Activated T-helper 1 cell treated with anti-CD3 and anti-CD28 coated beads, Interleukin-2, amount 50 U/mL, for 16 hours (primary cell): Measurements from ENCODE around the gene ANKRD1.
"Not testable (repeated sequence)": the region's sequence is repeated elsewhere in the genome, so short reads cannot be mapped to it uniquely, and the experiment has no call there.

ENCODE experiments used
- DNase-seq, 2 donors: peaks; one replicate each; pipeline ENCODE4 v3.0.0-alpha.2; 2020; ENCODE audit warnings: low read depth in 1 of 2, low spot score in 1 of 2

Gene ANKRD1

DNA sequence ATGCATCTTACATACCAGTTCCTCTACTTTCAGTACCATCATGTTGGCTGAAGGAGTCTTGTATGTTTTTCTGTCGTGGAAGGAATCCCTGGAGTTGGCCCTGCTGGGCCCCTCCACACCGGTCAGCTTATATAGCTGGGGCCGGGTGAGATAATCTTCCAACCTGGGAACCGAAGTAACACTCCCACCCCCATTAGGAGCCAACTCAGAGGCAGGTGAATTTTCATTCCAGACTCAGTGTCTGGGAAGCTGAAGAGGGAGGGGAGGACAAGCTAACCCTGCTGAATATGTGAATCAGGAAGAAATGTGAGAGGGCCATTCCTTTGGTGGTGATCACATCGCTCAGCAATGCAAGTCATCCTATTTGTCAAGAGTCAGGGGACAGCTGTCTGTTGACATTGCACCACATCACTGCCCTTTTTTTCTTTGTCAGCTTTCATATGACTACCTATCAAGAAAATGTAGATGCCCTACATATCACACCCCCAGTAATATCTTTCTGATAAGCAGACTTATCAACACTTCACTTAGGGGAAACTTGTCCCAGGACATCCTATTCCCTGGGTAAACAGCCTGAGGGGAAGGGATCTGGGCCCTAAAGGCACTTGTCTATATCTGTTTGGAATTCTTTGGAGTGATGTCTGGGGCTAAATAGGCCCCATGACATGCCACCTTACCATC is at the start of gene ANKRD1:
TSS of gene ANKRD1 (minus strand) at position 102 of the 681 bp plus-strand sequence. CDS start at position 42, 60 bp downstream.
- no peak for DNase-seq

DNA sequence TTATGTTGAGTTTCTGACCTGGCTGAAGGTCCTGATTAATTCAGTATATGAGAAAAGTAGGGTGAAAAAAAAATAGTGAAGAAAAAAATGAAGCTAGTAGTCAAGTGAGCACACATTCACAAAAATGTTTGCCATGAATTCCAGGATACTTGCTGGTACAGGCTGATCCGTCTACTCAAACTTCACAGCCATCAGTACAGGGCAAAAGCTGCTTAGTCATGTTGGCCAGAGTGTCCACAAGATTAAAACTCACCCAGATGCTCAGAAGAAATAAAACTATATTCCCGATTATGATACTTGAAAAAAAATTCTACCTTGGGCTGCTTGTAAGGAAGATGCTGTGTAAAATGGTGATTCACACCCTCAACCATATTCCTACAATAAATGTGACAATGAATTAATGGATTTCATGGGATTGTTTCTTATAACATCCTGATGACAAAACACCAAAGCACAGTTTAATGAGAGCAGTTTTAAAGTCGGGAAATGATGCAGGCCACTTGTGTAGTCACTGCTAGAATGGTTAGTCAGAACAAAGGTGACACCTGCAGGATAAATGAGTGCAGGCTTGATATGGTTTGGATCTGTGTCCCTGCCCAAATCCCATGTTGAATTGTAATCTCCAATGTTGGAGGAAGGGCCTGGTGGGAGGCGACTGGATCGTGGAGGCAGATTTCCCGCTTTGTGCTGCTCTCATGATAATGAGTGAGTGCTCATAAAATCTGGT is 49.2 kb upstream of the ANKRD1 start:
- DNase-seq: no peak

DNA sequence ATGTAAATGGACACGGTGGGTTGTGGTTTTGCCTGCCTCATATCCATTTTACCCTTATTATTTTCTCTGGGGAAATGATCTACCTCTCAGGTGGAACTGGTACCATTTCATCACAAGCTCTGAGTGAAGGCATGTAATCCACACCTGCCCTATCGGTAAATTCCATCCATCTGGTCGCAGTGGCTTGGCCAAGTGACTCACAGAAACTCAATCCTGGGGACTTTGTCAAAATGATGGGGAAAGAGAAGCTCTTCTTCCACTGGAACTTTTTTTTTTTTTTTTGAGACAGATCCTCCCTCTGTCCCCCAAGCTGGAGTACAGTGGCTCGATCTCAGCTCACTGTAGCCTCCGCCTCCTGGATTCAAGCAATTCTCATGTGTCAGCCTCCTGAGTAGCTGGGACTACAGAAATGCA is 48.2 kb upstream of the ANKRD1 start:
- no peak for DNase-seq

DNA sequence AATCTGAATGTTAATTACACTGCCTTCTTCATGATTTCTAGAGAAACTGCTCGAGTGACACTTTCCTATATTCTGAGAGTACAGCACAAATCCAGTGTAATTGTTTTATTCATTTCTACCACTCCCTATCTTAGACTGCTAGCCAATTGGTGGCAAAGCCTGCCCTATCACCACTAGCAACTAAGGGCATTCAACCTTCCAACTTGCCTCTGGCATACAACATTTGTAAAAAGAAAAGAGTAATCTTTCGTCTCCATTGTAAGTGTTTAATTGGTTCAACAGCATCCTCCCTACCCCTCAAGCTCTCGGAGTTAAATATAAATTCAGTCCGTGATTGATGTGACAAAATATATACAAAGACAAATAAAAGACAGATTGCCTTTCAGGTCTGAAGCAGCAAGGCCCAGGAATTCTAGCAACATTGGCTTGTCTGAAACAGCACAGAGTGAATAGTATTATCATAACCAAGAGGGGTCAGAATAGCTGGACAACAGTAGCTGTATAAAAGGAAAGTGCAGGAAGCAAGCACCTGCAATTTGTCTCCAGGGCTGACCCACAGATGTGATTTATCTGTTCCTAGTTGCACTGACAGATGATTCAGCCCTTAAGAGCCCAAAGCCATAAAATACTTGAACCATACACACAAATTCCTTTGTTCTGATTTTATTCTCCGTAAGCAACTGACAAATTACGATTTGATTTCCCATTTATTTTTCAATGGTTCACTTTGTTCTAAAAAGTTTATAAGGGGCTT is 47.6 kb upstream of the ANKRD1 start:
- DNase-seq: no peak

DNA sequence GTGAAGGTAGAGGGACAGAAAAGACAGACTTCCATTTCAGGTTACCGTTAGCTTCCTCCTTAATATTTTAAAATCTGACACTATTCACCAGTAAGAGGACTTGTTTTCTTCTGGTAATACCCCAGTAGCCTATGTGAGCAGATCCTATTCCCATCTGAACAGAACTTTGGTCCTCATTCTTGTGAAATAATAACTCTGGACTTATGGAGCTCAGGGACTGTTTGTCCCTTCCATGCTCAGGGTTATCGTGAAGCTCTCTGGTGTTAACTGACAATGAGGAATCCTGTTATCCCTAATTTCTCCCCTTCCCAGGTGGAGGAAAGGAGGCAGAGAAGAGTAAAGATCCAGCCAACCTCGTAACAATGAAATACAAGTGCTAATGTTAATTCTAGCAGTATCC is 47.0 kb upstream of the ANKRD1 start:
- no peak for DNase-seq

DNA sequence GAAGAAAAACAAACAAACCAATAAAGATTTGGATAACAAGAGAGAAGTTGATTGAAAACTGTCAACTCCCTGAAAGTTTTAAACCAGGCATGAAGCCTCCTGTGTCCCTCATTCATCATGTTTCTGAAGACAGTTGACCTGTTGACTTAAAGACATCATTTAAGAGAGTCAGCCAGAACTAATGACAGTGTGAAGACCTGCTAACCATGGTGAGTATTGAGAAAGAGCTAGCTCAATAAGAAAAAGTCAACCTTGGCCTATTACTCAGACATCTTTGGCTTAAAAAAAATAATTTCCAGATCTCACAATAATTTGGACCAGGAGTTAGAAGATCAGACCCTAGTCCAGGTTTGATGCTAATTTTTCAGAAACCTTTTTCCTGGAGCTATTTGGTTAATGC is 45.3 kb upstream of the ANKRD1 start:
- DNase-seq: no peak

DNA sequence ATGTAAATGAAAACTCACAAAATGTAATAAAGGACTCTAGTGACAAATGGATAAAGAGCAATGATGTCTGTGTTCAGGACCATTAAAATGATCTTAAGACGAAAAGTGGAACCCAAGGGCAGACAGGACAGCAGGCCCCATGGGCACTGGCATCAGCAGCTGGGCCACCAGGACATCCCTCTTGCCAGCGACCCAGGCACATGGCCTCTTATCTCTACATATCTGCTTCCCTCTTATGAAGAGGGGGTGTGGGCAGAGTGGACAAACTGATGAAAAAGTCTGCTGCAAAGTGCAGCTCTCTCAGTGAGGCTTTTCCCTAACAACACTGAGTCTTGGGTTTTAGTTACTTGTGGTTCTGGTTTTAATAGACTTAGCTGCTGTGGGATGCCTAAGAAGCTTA is 44.8 kb upstream of the ANKRD1 start:
- no peak for DNase-seq

DNA sequence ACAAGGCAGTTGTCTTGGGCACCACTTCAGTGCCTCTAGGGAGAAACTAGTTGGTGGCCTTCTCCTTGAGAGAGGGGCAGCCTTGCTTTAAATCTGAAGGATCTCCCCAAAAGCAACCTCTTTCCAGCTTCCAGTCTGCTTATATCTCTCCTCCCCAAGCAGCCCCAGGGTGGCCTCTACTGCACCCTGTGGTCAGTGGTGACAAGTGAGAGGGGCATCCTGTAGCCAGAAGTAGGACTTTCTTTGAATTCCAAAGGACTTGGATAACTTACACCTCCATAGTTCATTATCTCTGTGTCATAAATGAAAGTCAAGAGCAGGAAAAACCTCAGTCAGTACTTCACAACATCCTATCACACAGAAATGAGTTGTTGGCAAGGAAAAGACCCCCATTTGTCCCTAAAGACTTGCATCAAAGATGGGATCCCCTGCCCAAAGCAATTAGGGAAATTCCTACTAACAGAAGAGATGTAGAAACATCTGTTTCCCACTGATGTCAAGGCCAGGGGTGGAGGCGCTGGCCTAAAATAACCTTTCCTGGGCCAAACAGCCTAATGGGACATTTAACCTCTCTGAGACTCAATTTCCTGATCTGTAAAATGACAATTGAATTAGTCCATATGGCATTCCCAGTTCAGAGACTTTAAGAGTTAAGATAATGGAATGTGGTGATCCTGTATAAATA is 44.0 kb upstream of the ANKRD1 start:
- no peak for DNase-seq

DNA sequence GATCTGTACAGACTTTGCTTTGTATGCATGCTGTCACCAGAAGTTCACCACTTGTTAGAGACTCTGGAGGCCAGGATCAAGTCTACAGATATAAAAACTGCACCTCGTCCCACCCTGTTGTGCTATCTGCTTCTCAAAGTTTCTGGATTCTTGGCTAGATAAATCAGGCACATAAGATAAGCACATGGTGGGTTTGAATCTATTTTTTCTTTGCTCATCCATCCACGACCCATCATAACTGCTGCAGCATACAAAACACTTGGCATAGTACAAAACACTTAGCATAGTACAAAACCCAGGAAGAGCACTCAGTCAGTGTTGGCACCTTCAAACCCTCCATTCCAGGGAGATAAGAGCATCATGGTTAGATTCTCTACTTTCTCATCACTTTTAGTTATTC is 42.4 kb upstream of the ANKRD1 start:
- DNase-seq: no peak

DNA sequence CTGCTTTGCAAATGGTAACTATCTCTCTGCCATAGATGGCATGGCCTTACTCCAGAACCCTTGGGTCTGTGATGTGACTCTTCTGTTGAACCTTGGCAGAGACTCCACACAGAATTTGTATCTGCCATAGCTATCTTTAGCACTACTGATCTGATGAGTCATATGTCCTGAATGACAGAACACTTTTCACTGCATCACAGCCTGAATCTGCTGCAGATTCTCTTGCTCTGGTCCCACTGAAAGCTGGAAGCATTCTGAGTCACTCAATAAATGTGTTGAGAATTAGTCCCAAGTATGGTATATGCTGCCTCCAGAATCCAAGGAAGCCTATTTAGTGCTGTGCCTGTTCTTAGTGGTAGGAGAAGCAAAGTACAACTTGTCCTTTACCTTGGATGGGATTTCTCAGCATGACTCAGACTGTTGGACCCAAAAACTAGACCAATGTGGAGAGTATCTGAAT is 39.5 kb upstream of the ANKRD1 start:
- no peak for DNase-seq

DNA sequence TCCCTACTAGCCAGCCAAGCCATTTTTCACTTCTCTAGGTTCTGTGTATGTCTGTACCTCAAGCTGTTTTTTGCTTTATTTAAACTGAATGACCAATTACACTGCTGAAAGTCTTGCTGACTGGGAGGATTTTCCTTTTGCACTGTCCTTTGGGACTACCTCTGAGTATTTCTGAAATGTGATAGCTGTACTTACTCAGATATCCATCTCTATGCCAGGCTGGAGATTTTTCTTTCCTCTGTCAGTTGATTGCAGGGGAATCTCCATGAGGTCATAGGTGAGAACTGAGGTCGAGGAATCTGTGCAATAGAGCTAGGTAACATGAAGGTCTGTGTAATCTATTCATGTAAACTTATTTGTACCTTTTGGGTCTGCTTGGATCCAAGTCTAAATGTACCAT is 38.9 kb upstream of the ANKRD1 start:
- DNase-seq: no peak

DNA sequence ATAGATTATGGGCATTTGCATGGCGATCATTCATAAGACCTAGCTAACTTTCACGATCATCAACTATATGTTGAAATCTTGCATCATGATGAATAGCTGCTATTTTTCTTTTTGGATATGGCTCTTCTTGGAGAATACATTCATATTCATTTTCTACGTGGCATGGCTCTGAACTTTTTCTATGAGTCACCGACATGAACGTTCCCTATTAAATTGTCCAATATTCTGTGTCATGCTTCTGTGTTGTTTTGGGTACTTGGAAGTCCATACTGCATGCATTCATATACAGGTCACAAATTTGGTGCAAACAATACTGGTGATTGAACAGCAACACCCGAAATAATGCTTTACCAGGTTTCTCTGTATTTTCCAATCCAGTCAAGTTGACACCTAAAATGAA is 37.9 kb upstream of the ANKRD1 start:
- no peak for DNase-seq

DNA sequence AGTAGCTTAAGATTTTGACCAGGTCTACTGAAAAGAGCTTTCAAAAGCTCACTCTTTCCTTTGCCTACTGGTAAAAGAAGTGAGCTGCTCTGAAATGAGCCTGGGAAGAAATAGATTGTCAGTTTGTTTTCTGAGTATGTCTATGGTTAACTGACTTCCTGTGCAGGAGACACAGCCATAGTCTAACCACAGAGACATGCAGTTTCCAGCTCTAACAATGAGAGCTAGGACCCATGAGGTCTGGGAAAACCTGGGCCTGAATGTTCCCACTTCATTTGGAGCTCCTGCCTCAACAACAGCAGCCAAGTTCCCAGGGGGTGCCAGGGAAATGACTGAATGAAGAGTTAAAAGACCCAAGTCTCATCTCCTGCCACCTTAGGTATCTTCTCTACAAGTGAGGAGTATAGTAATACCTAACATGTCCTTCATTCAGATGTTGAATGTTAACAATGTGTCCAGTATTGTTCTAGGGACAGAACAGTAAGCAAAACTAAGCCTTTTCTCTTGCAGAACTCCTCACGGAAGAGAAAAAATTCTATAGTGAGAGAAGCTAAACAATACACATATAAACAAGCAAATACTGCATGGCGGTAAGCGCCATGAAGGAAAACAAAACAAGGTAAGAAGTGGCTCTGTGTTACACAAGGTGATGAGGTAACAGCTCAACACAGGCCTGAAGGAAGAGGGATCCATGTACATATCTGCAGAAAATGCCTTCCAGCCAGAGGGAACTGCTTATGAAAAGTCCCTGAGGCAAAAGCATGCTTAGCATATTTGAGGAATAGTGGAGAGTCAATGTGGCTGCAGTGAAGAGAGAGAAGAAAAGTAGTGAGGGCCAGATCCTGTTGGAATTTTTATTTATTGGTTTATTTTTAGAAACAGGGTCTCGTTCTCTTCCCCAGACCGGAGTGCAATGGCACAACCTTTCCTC is 26.4 kb upstream of the ANKRD1 start:
- DNase-seq: no peak

DNA sequence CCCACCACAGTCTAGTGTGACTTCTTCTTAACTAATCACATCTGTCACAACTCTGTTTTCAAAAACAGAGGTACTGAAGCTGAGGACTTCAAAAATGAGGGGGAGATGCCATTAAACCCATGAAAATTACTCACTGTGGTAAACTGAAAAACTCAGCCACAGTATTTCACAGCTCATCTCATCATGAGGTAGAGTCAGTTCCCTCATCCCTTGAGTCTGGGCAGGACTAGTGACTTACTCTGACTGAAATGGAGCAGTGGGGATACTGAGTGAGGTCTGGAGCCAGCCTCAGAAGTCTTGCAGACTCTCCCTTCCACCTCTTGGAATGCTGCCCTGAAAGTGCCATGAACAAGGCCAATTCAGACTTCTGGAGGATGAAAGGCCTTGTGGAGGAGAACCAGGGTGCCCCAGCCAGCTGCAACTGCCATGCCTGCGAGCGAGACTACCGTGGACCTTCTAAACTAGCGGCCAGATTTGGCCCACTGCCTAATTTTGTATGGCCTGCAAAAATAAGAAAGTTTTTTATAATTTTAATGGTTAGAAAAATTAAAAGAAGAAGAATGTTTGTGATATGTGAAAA is 24.7 kb upstream of the ANKRD1 start:
- no peak for DNase-seq

DNA sequence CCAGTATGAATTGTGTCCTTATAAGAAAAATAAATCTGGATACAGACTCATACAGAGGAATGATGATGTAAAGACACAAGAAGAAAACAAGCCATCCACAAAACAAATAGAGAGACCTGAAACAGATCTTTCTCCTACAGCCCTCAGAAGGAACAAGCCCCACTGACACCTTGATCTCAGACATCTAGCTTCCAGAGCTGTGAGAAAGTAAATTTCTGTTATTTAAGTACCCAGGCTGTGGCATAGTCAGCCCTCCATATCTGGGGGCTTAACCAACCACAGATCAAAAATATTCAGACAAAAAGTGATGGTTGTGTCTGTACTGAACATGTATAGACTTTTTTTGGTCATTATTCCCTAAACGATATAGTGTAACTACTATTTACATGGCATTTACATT is 23.9 kb upstream of the ANKRD1 start:
- no peak for DNase-seq

DNA sequence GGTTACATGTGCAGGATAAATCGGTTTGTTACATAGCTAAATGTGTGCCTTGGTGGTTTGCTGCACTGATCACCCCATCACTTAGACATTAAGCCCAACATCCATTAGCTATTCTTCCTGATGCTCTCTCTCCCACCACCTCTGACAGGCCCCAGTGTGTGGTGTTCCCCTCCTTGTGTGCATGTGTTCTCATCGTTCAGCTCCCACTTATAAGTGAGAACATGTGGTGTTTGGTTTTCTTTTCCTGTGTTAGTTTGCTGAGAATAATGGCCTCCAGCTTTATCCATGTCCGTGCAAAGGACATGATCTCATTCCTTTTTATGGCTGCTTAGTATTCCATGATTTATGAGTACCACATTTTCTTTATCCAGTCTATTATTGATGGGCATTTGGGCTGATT is 22.1 kb upstream of the ANKRD1 start:
- DNase-seq: not testable (repeated sequence)

DNA sequence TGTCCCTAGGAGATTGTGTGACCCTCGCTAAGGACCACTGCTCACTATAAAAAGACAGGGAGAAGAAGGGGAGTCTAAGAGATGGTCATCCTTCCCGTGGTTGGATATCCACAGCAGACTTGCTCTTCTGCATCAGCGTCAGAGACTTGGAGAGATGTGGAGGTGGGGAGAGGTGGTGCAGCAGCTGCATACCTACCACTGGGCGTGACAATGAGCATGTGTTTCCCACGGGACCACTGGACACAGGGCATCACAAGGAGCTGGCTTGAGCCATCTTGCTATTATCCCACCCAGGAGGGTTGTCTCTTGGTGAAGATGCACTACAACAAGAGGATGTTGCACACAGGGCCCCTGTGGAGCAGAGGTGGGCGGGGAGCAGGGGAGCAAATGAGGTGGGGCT is 18.8 kb upstream of the ANKRD1 start:
- no peak for DNase-seq

DNA sequence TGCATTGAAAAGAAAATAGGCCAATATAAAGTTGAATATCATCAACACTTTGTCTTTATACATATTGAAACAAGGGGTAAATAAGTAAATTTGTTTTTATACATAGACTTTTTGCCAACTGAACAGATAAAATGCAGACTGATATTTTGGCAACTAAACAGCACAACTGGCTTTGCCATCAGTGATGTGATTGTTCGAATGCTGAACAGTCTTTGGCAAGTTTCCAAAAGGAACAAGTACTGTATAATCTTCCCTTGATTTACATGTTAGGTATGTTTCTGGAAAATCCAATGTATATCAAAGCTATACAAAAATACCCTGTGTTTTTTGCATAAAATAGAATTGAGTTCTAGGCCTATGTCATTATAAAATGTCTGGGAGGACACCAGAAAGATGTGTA is 18.2 kb upstream of the ANKRD1 start:
- DNase-seq: no peak

DNA sequence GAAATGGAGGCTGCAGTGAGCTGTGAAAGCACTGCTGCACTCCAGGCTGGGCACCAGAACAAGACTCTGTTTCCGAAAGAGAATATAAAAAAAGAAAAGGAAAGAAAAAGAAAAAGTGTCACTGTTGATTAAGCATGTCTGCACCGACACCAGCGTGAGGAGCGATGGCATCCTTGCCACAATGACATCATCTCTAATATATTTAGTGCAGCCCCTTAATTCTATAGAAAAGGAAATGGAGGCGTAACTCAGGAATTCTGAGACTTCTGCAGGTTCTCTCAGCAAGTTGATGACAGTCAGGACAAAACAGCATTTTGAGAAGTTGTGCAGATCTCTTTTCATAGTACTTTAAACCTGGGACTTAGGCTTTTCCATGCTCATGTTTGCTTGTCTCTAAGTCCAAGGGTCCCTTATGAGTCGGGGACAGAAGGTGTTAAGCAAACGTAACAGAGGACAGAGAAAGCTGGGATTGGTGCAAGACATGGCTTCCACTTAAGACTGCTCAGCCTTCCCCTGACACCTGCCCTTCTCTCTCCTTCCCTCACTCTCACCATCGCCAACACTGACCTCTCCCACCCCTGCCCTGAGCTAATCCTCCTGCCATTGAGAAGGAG is 16.9 kb upstream of the ANKRD1 start:
- no peak for DNase-seq

DNA sequence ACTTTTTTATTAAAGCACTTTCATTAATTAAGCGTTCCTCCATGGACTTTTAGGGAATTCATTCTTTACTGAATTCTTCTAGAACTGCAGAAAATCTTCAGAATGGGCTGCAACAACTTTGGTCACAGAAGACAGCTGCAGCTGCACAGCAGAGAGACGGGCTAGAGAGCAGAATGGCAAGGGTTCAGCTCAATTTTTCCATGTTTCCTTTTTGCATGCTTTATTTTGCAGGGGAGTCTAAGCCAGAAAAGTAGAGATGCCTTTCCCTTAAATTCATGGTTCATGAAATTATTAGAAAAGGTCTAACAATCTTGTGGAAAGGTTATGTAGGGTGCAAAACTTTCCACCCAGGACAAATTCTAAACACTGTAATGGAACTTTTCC is 15.4 kb upstream of the ANKRD1 start:
- DNase-seq: no peak
